ENCODE measurements around the gene CDK1. TPM values are rescaled to one million over a fixed set of nuclear protein-coding genes. Genes with fewer than 3 reads are reported as not detected.

The CDK1 gene
- total RNA-seq, 1 donor from 2014 or later = 1.5 TPM

DNA sequence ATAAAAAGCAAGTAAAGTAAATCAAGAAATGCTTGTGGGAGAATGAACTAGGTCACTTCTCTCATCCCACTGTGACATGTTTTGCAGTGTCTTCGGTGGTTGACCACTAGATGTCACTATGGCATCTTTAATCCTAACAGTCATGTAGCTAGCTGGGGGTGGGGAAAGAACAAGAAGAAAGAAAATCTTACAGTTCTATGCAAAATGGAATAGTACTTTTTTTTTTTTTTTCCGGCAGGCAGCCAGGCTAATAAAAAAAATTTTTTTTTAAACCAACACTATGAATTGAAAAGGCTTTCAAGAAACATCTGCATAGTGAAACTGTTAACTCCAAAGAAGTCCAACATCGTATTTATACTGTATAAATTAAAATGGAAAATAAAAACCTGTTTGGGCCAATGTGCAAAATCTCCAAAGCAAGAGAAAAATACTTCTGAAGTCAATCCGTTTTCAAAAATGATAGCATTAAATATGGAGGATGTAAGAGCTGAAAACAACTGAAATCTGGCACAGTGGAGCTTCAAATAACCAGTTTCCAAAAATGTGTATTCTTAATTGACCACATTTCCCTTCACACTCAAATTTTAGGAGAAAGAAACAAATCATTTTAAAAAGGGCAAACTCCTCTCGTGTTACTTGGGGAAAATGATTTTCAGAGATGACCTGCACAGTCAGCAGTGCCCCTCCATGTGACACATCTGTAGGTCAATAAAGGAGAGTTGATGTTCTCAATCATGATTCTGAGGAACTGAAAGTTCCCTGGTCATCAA, 38.5 kb downstream of the CDK1 start:
- Mint-ChIP-seq H3K9me3 (no peaks in the 10 kb centered on the region), H3K27ac (no peak overlapping the region), H3K27me3 (no peaks in the 10 kb centered on the region), H3K4me1 (peaks cover 9% of the 10 kb centered on the region), H3K4me3 (no peak overlapping the region), H3K36me3 (ENCODE audit: low read depth) (no peaks in the 10 kb centered on the region)
- DNase-seq = no peak
- TF ChIP-seq, protein P1, sequence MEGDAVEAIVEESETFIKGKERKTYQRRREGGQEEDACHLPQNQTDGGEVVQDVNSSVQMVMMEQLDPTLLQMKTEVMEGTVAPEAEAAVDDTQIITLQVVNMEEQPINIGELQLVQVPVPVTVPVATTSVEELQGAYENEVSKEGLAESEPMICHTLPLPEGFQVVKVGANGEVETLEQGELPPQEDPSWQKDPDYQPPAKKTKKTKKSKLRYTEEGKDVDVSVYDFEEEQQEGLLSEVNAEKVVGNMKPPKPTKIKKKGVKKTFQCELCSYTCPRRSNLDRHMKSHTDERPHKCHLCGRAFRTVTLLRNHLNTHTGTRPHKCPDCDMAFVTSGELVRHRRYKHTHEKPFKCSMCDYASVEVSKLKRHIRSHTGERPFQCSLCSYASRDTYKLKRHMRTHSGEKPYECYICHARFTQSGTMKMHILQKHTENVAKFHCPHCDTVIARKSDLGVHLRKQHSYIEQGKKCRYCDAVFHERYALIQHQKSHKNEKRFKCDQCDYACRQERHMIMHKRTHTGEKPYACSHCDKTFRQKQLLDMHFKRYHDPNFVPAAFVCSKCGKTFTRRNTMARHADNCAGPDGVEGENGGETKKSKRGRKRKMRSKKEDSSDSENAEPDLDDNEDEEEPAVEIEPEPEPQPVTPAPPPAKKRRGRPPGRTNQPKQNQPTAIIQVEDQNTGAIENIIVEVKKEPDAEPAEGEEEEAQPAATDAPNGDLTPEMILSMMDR (IDR thresholded peaks at IDR 0.05) = peak; percentile 90
- ChIA-PET CTCF (interaction anchor here (0.6 to 1.6 kb wide), 12 partner anchors 9 to 1051 kb away, joined by 3 to 10 read pairs (median 4); no protein-coding TSS in a partner anchor), POLR2A (interaction anchor here (0.7 kb wide), 1 partner anchor 1445 kb away, joined by 6 read pairs; no protein-coding TSS in a partner anchor)
- intact Hi-C loops (cut with micrococcal nuclease) = loop anchor here (1.0 to 5.0 kb wide), 10 partner anchors 147 to 1428 kb away; partner anchors contain the start of gene ARID5B
- peak; percentile 79 for ATAC-seq (ENCODE audit: low read depth)

DNA sequence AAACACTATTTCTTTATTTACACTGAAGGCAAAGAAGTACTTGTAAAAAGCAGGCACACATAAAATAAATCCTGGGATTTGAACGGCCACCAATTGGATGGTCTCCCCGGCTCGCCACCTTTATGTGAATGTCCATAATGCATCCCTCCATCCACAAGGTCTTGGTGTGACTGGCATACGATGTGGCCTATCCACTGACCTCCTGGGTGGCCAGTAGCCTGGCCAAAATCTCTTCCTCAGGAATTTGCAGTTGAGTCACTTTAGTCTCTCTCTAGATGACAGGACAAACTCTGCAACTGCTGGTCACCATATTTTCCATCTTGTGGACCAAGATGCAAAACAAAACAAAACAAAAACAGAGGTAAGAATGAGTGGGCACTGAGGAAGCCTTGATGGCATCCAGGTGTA, 39.1 kb downstream of the CDK1 start:
- Mint-ChIP-seq H3K27me3 (no peaks in the 10 kb centered on the region), H3K27ac (no peak overlapping the region), H3K9me3 (no peaks in the 10 kb centered on the region), H3K36me3 (ENCODE audit: low read depth) (no peaks in the 10 kb centered on the region), H3K4me1 (peaks cover 9% of the 10 kb centered on the region), H3K4me3 (no peak overlapping the region)
- ChIA-PET POLR2A (no interaction called here), CTCF (interaction anchor here (0.9 to 1.6 kb wide), 5 partner anchors 12 to 916 kb away, joined by 3 to 10 read pairs (median 5); no protein-coding TSS in a partner anchor)
- intact Hi-C loops (cut with micrococcal nuclease) = loop anchor here (2.0 to 5.0 kb wide), 5 partner anchors 320 to 1427 kb away; partner anchors contain the start of gene ARID5B
- TF ChIP-seq, protein P1 (IDR thresholded peaks at IDR 0.05) = no peak
- no peak for ATAC-seq (ENCODE audit: low read depth)
- no peak for DNase-seq

DNA sequence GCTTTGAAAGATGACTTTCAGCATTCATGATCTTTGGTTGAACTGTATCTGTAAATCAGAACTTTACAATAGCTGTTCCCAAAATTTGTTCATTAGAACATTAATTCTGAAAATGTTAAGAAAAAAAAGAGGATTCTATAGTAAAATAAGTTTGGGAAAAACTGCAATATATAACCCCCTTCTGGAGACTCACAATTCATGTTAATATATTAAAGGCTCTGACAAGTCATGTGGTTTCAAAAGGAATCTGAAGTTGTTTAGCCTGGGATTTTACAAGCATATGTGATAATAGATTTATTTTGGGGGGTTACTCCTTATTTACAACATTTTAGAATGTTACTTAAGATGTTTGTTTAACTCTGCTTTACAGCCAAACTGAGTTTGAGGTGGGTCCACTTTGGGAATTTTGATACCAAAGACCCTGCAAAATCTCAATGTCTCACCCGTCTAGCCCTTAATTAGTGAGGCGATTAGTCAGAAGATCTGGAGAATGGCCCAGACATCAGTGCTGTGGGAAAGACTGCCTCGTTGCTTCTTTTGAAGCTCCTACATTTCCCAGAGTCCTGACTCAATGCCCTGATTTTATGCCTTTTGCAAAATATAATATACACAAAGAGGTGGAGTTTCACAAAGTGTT, 40.0 kb downstream of the CDK1 start:
- TF ChIP-seq, protein P1 (IDR thresholded peaks at IDR 0.05) = no peak
- DNase-seq (no peak), ATAC-seq (ENCODE audit: low read depth) (no peak)
- CTCF ChIA-PET = interaction anchor here (1.1 kb wide), 1 partner anchor 914 kb away, joined by 4 read pairs; no protein-coding TSS in a partner anchor
- H3K4me3 Mint-ChIP-seq = no peak overlapping the region
- POLR2A ChIA-PET = interaction anchor here (0.6 kb wide), 1 partner anchor 1050 kb away, joined by 3 read pairs; no protein-coding TSS in a partner anchor
- no peaks in the 10 kb centered on the region for H3K27me3 Mint-ChIP-seq
- no peak overlapping the region for H3K27ac Mint-ChIP-seq
- H3K4me1 Mint-ChIP-seq = peaks cover 9% of the 10 kb centered on the region
- H3K9me3 Mint-ChIP-seq = no peaks in the 10 kb centered on the region
- H3K36me3 Mint-ChIP-seq (ENCODE audit: low read depth) = no peaks in the 10 kb centered on the region
- intact Hi-C loops (cut with micrococcal nuclease) = loop anchor here (5.0 kb wide), 3 partner anchors 319 to 1084 kb away; partner anchors contain the start of gene ARID5B

DNA sequence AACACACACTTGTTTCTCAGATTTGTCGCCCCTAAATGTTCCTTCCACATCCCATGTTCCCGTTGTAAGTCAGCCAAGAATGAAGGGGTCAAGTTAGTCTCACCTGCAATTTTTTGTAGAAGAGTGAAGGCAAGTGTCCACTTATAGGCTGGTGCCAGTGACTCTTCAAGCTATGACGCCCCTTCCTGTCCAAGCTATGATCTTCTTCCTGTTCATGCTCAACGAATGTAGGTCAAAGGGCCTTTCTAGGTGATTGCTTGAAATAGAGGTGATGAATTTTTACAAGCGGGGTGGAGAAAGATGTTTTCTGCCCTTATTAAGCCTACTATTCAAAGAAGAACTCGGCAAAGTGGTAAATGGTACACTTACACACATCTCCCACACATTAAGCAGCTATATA, 41.0 kb downstream of the CDK1 start:
- DNase-seq = no peak
- no peak overlapping the region for H3K27ac Mint-ChIP-seq
- ATAC-seq (ENCODE audit: low read depth) = no peak
- H3K4me1 Mint-ChIP-seq = peaks cover 9% of the 10 kb centered on the region
- intact Hi-C loops (cut with micrococcal nuclease) = loop anchor here (5.0 kb wide), 3 partner anchors 318 to 1083 kb away; partner anchors contain the start of gene ARID5B
- H3K9me3 Mint-ChIP-seq = no peaks in the 10 kb centered on the region
- H3K4me3 Mint-ChIP-seq = no peak overlapping the region
- TF ChIP-seq, protein P1 (IDR thresholded peaks at IDR 0.05) = no peak
- H3K27me3 Mint-ChIP-seq = no peaks in the 10 kb centered on the region
- CTCF ChIA-PET = interaction anchor here (1.1 to 2.6 kb wide), 2 partner anchors 145 to 913 kb away, joined by 4 to 10 read pairs; no protein-coding TSS in a partner anchor
- POLR2A ChIA-PET = interaction anchor here (0.6 kb wide), 1 partner anchor 1049 kb away, joined by 3 read pairs; no protein-coding TSS in a partner anchor
- no peaks in the 10 kb centered on the region for H3K36me3 Mint-ChIP-seq (ENCODE audit: low read depth)
